HepG2 (cell line): ENCODE measurements around the gene POFUT1. TPM values are rescaled to one million over a fixed set of nuclear protein-coding genes. Genes with fewer than 3 reads are reported as not detected.

Source experiments
- ARNT2 ChIP-seq: sonication (generic); formaldehyde crosslinking; IDR thresholded peaks from 2 replicates; pipeline ENCODE4 v1.8.0; 2022; ENCODE audit warnings: mild to moderate bottlenecking, low read depth, missing genetic modification reagents, moderate library complexity
- HDAC2 ChIP-seq: sonication (generic); formaldehyde crosslinking; IDR thresholded peaks from 2 replicates; pipeline ENCODE4 v1.4.0; 2020; ENCODE audit warnings: missing genetic modification reagents
- HMGXB4 ChIP-seq, 2 experiments: sonication (generic) in 1 of 2; formaldehyde crosslinking in 1 of 2; IDR thresholded peaks; 2 replicates each; pipeline versions ENCODE4 v1.4.0 to v1.6.1; 2018 to 2020; ENCODE audit warnings: missing genetic modification reagents in 2 of 2, borderline replicate concordance in 1 of 2, low read depth in 1 of 2, mild to moderate bottlenecking in 1 of 2, missing biosample characterization in 1 of 2
- KLF6 ChIP-seq: IDR thresholded peaks from 2 replicates; pipeline ENCODE4 v1.8.0; 2016; ENCODE audit warnings: missing biosample characterization, missing genetic modification reagents
- MLXIP ChIP-seq: sonication (generic); formaldehyde crosslinking; IDR thresholded peaks from 2 replicates; pipeline ENCODE4 v1.9.0; 2021; ENCODE audit warnings: missing genetic modification reagents, borderline replicate concordance
- NR2C2 ChIP-seq: sonication (generic); formaldehyde crosslinking; IDR thresholded peaks from 2 replicates; pipeline ENCODE4 v1.4.0; 2020; ENCODE audit warnings: missing genetic modification reagents, mild to moderate bottlenecking, moderate library complexity, borderline replicate concordance
- RAD21 ChIP-seq: fragments of 450-650 bp; formaldehyde crosslinking; IDR thresholded peaks from 2 replicates; pipeline ENCODE4 v1.5.0; 2020; ENCODE audit warnings: mild to moderate bottlenecking
- RARA ChIP-seq: IDR thresholded peaks from 2 replicates; pipeline ENCODE4 v1.6.1; 2016; ENCODE audit warnings: missing genetic modification reagents, missing compliant biosample characterization
- SIN3B ChIP-seq: fragments of 150-350 bp; IDR thresholded peaks from 2 replicates; pipeline ENCODE4 v1.6.1; 2014; ENCODE audit warnings: low read length
- SSRP1 ChIP-seq: IDR thresholded peaks from 2 replicates; pipeline ENCODE4 v1.6.1; 2016; ENCODE audit warnings: control low read depth
- THAP8 ChIP-seq: sonication (generic); formaldehyde crosslinking; IDR thresholded peaks from 2 replicates; pipeline ENCODE4 v1.5.1; 2020; ENCODE audit warnings: missing genetic modification reagents, mild to moderate bottlenecking, borderline replicate concordance
- ZBTB37 ChIP-seq: sonication (generic); formaldehyde crosslinking; IDR thresholded peaks from 2 replicates; pipeline ENCODE4 v1.4.0; 2020; ENCODE audit warnings: mild to moderate bottlenecking, missing genetic modification reagents
- ZBTB4 ChIP-seq: sonication (generic); formaldehyde crosslinking; IDR thresholded peaks from 2 replicates; pipeline ENCODE4 v1.4.0; 2020; ENCODE audit warnings: missing genetic modification reagents, mild to moderate bottlenecking, borderline replicate concordance
- ZNF10 ChIP-seq: sonication (generic); formaldehyde crosslinking; IDR thresholded peaks from 2 replicates; pipeline ENCODE4 v1.4.0; 2020; ENCODE audit warnings: mild to moderate bottlenecking, low read depth, missing genetic modification reagents, borderline replicate concordance
- ZNF572 ChIP-seq: sonication (generic); formaldehyde crosslinking; IDR thresholded peaks from 2 replicates; pipeline ENCODE4 v1.5.1; 2020; ENCODE audit warnings: mild to moderate bottlenecking, missing genetic modification reagents
- ZNF761 ChIP-seq: sonication (generic); formaldehyde crosslinking; conservative IDR thresholded peaks from 2 replicates; pipeline ENCODE4 v1.4.0; 2020; ENCODE audit warnings: mild to moderate bottlenecking, missing genetic modification reagents
- polyA plus RNA-seq, 8 experiments: library from polyadenylated mRNA; depleted of rRNA in 3 of 8; stranded (reverse) in 7 of 8; unstranded in 1 of 8; fragments of >200 nt; fragmentation: Illumina TruSeq in 4 of 8; extraction: Trizol in 4 of 8; gene quantifications; 2 replicates each; pipeline versions ENCODE4 v1.2.1 to v1.2.3, GENCODE V29; 2011 to 2016; ENCODE audit warnings: low read depth in 4 of 8, missing spikeins in 1 of 8, mixed read lengths in 1 of 8; ENCODE audit not compliant: insufficient read depth in 1 of 8
- total RNA-seq, 5 experiments: library from RNA; depleted of rRNA; stranded (reverse); fragments of >200 nt; fragmentation: Illumina TruSeq; extraction: Trizol; gene quantifications; 2 replicates each; pipeline ENCODE4 v1.2.3, GENCODE V29; 2016; ENCODE audit warnings: low read depth in 1 of 5

POFUT1 gene
- total and polyA plus RNA-seq, 2 of the 13 experiments (the other 11 are each of a cell fraction or from before 2014, with no cell fraction given) = 35.5 to 58.3 TPM

- peak; percentile 68; the same call in 1 of the 2 replicates for TF ChIP-seq ZBTB37 (CRISPR knock-in tag)
- TF ChIP-seq ZBTB4 (CRISPR knock-in tag) = no peak; the same call in 1 of the 2 replicates
- TF ChIP-seq THAP8 (CRISPR knock-in tag) = no peak
- TF ChIP-seq ZNF761 = no peak
- peak; percentile 95 for TF ChIP-seq KLF6 (CRISPR knock-in tag)
- no peak for TF ChIP-seq ZNF572 (CRISPR knock-in tag)
- 0 out of 2 replicates have a peak, but pooled peaks have one; percentile 86 for TF ChIP-seq ZNF10 (CRISPR knock-in tag)
- peak; percentile 93 for TF ChIP-seq RAD21 (CRISPR knock-in tag)
- peak; percentile 39; the same call in 1 of the 2 replicates for TF ChIP-seq RARA (CRISPR knock-in tag)
- no peak; the same call in 1 of the 2 replicates for TF ChIP-seq SIN3B
- TF ChIP-seq MLXIP = peak; percentile 66; the same call in 1 of the 2 replicates
- peak; percentile 99; the same call in 1 of the 2 replicates for TF ChIP-seq ARNT2 (CRISPR knock-in tag)
- TF ChIP-seq SSRP1 = peak; percentile 73
- peak; percentile 53 to 80 for TF ChIP-seq HMGXB4 (CRISPR knock-in tag; IDR thresholded peaks at IDR 0.05; ENCODE audit: borderline replicate concordance in 1 of 2, low read depth in 1 of 2)
- peak; percentile 79 for TF ChIP-seq HDAC2 (CRISPR knock-in tag)
- TF ChIP-seq NR2C2 (CRISPR knock-in tag) = peak; percentile 89
These were observed at the start of gene POFUT1, which contains the start of gene PLAGL2 (continued) for GRCh38 chr20:32207626-32208498.
